Activated CD8-positive, alpha-beta memory T cell treated with anti-CD3 and anti-CD28 coated beads, Interleukin-2, amount 50 U/mL, for 48 hours (primary cell): ENCODE data around the gene CRYBG1.
"Not testable (repeated sequence)": the region's sequence is repeated elsewhere in the genome, so short reads cannot be mapped to it uniquely, and the experiment has no call there.

ENCODE experiments used
- DNase-seq: peaks from one replicate; pipeline ENCODE4 v3.0.0-alpha.2; 2020

The CRYBG1 gene

GRCh38 chr6:106559659-106560058 lies 199.1 kb downstream of the CRYBG1 start:
- DNase-seq: not testable (repeated sequence)

- DNase-seq: no peak
Measured at GRCh38 chr6:106560996-106561685, 200.6 kb downstream of the CRYBG1 start.

GRCh38 chr6:106561686-106562405 lies 201.3 kb downstream of the CRYBG1 start:
- no peak for DNase-seq

GRCh38 chr6:106563614-106564013 lies 203.1 kb downstream of the CRYBG1 start:
- no peak for DNase-seq

- no peak for DNase-seq
Measured at GRCh38 chr6:106564476-106564875, 204.0 kb downstream of the CRYBG1 start.

- no peak for DNase-seq
Measured at GRCh38 chr6:106568530-106568929, 208.0 kb downstream of the CRYBG1 start.

- DNase-seq: no peak
Measured at GRCh38 chr6:106569428-106569827, 208.9 kb downstream of the CRYBG1 start.

- DNase-seq: no peak
Measured at GRCh38 chr6:106572436-106572835, 211.9 kb downstream of the CRYBG1 start.

GRCh38 chr6:106572875-106573585 lies 212.5 kb downstream of the CRYBG1 start:
- DNase-seq: no peak

- no peak for DNase-seq
Measured at GRCh38 chr6:106574741-106575458, 214.4 kb downstream of the CRYBG1 start.

GRCh38 chr6:106579281-106579680 lies 218.8 kb downstream of the CRYBG1 start:
- no peak for DNase-seq

- no peak for DNase-seq
Measured at GRCh38 chr6:106581468-106581867, 221.0 kb downstream of the CRYBG1 start.

GRCh38 chr6:106586815-106587415 lies 226.4 kb downstream of the CRYBG1 start:
- no peak for DNase-seq

- DNase-seq: not testable (repeated sequence)
Measured at GRCh38 chr6:106588937-106589336, 228.4 kb downstream of the CRYBG1 start.

GRCh38 chr6:106591111-106591825 lies 230.8 kb downstream of the CRYBG1 start:
- DNase-seq: no peak

GRCh38 chr6:106599440-106599839 lies 238.9 kb downstream of the CRYBG1 start:
- no peak for DNase-seq

GRCh38 chr6:106600329-106600728 lies 239.8 kb downstream of the CRYBG1 start:
- DNase-seq: no peak

- DNase-seq: no peak
Measured at GRCh38 chr6:106608080-106608668, 247.7 kb downstream of the CRYBG1 start.

GRCh38 chr6:106609699-106610098 lies 249.2 kb downstream of the CRYBG1 start:
- DNase-seq: no peak

GRCh38 chr6:106611030-106611429 lies 250.5 kb downstream of the CRYBG1 start:
- no peak for DNase-seq

- no peak for DNase-seq
Measured at GRCh38 chr6:106612671-106613416, 252.3 kb downstream of the CRYBG1 start.
